Measurements from ENCODE around the gene TCEA2. TPM values are rescaled to one million over a fixed set of nuclear protein-coding genes. Genes with fewer than 3 reads are reported as not detected.

Gene TCEA2
- total and polyA plus RNA-seq, 2 of the 13 experiments (the other 11 are each of a cell fraction or from before 2014, with no cell fraction given), result 28.1 to 33.7 TPM

GRCh38 chr20:64040231-64041039 is 22.6 kb upstream of the TCEA2 start (continued):
- no peak for TF ChIP-seq ZNF407 (CRISPR knock-in tag; IDR thresholded peaks at IDR 0.05; ENCODE audit: not compliant biosample characterization)
- TF ChIP-seq SRY (CRISPR knock-in tag; IDR thresholded peaks at IDR 0.05), result no peak
- no peak; the same call in 1 of the 2 replicates for TF ChIP-seq BCL6 (CRISPR knock-in tag; IDR thresholded peaks at IDR 0.05)
- no peak for TF ChIP-seq ZNF512 (CRISPR knock-in tag; IDR thresholded peaks at IDR 0.05)
- TF ChIP-seq CSRNP2 (CRISPR knock-in tag; conservative IDR thresholded peaks at IDR 0.05; ENCODE audit: low read depth), result no peak
- no peak for TF ChIP-seq THYN1 (CRISPR knock-in tag; IDR thresholded peaks at IDR 0.05; ENCODE audit: borderline replicate concordance, low read depth)
- no peak for TF ChIP-seq STAG1 (CRISPR knock-in tag; IDR thresholded peaks at IDR 0.05)
- TF ChIP-seq GMEB2 (CRISPR knock-in tag; IDR thresholded peaks at IDR 0.05; ENCODE audit: low read depth), result 0 out of 2 replicates have a peak, but pooled peaks have one; percentile 32
- TF ChIP-seq ZNF607 (CRISPR knock-in tag; IDR thresholded peaks at IDR 0.05; ENCODE audit: borderline replicate concordance), result no peak; the same call in 1 of the 2 replicates
- TF ChIP-seq TCF7 (IDR thresholded peaks at IDR 0.05; ENCODE audit: low read depth), result no peak
- TF ChIP-seq ZNF180 (CRISPR knock-in tag; IDR thresholded peaks at IDR 0.05; ENCODE audit: borderline replicate concordance, low read depth), result no peak; the same call in 1 of the 2 replicates
- no peak for TF ChIP-seq ZNF530 (CRISPR knock-in tag; IDR thresholded peaks at IDR 0.05; ENCODE audit: low read depth)
